G401 (cell line): ENCODE measurements around the gene PLCB1. TPM values are rescaled to one million over a fixed set of nuclear protein-coding genes. Genes with fewer than 3 reads are reported as not detected.
"Not testable (repeated sequence)": the region's sequence is repeated elsewhere in the genome, so short reads cannot be mapped to it uniquely, and the experiment has no call there.

Experiments used
- DNase-seq: peaks from one replicate; pipeline ENCODE4 v3.0.0-alpha.2; 2015; ENCODE audit warnings: low spot score
- in situ Hi-C: cut with HindIII; loops from 2 replicates; pipeline ENCODE4 v1.10.0; 2016; ENCODE audit warnings: low sequenced_read_pairs, mixed read lengths
- total RNA-seq: library from RNA; depleted of rRNA; stranded (reverse); fragments of >200 nt; shearing (Covaris generic); gene quantifications from 2 replicates; pipeline ENCODE4 v1.2.3, GENCODE V29; 2014

The PLCB1 gene
- total RNA-seq, 1 experiment from 2014 or later: not detected

- no peak for DNase-seq
- in situ Hi-C loops: no loop called here
Measured at GRCh38 chr20:8376940-8377339, 244.9 kb downstream of the PLCB1 start.

GRCh38 chr20:8379125-8379524 is 247.1 kb downstream of the PLCB1 start:
- in situ Hi-C loops, DNase-seq: not testable (repeated sequence)

- DNase-seq: no peak
- in situ Hi-C loops: no loop called here
Measured at GRCh38 chr20:8385247-8385646, 253.2 kb downstream of the PLCB1 start.

- no peak for DNase-seq
- in situ Hi-C loops: no loop called here
Measured at GRCh38 chr20:8386991-8387390, 254.9 kb downstream of the PLCB1 start.

GRCh38 chr20:8388141-8388540 is 256.1 kb downstream of the PLCB1 start:
- in situ Hi-C loops: no loop called here
- no peak for DNase-seq

GRCh38 chr20:8388707-8389106 is 256.6 kb downstream of the PLCB1 start:
- in situ Hi-C loops: no loop called here

GRCh38 chr20:8389381-8390036 is 257.4 kb downstream of the PLCB1 start:
- in situ Hi-C loops: no loop called here

More at GRCh38 chr20:8388707-8389106, 256.6 kb downstream of the PLCB1 start:
- no peak for DNase-seq

GRCh38 chr20:8390037-8390433 is 258.0 kb downstream of the PLCB1 start:
- in situ Hi-C loops: no loop called here
- DNase-seq: no peak

More at GRCh38 chr20:8389381-8390036, 257.4 kb downstream of the PLCB1 start:
- peak; percentile 79 for DNase-seq

GRCh38 chr20:8390500-8390899 is 258.4 kb downstream of the PLCB1 start:
- no peak for DNase-seq
- in situ Hi-C loops: no loop called here

- DNase-seq: no peak
- in situ Hi-C loops: no loop called here
Measured at GRCh38 chr20:8393381-8393780, 261.3 kb downstream of the PLCB1 start.

GRCh38 chr20:8394308-8394945 is 262.4 kb downstream of the PLCB1 start:
- in situ Hi-C loops: no loop called here
- no peak for DNase-seq

GRCh38 chr20:8395956-8396355 is 263.9 kb downstream of the PLCB1 start:
- in situ Hi-C loops: loop anchor here (5.0 kb wide), 1 partner anchor 81 kb away; no protein-coding TSS in a partner anchor
- DNase-seq: no peak

- in situ Hi-C loops: loop anchor here (5.0 kb wide), 1 partner anchor 79 kb away; no protein-coding TSS in a partner anchor
- no peak for DNase-seq
Measured at GRCh38 chr20:8398263-8399051, 266.4 kb downstream of the PLCB1 start.

GRCh38 chr20:8399947-8400346 is 267.9 kb downstream of the PLCB1 start:
- DNase-seq: no peak
- in situ Hi-C loops: loop anchor here (5.0 kb wide), 1 partner anchor 77 kb away; no protein-coding TSS in a partner anchor

- in situ Hi-C loops: no loop called here
- no peak for DNase-seq
Measured at GRCh38 chr20:8400486-8400885, 268.4 kb downstream of the PLCB1 start.

GRCh38 chr20:8401556-8401955 is 269.5 kb downstream of the PLCB1 start:
- in situ Hi-C loops: no loop called here
- DNase-seq: no peak

- in situ Hi-C loops: no loop called here
- DNase-seq: no peak
Measured at GRCh38 chr20:8402798-8403197, 270.7 kb downstream of the PLCB1 start.

GRCh38 chr20:8404912-8405635 is 273.0 kb downstream of the PLCB1 start:
- in situ Hi-C loops: no loop called here
- no peak for DNase-seq

GRCh38 chr20:8406391-8406790 is 274.3 kb downstream of the PLCB1 start:
- in situ Hi-C loops: no loop called here
- no peak for DNase-seq
